Coronary artery (tissue), 2 donors: ENCODE measurements around the gene KIDINS220.

ENCODE experiments used
- DNase-seq: peaks from one replicate; pipeline ENCODE4 v3.0.0-alpha.2; 2017; ENCODE audit warnings: low spot score
- H3K27ac ChIP-seq, 2 donors: fragments of 200-600 bp; sonication (generic); one replicate each; pipeline ENCODE4 v1.5.1; 2016 to 2019
- H3K4me3 ChIP-seq: fragments of 200-600 bp; sonication (generic); 2 replicates; pipeline ENCODE4 v1.5.1; 2016; ENCODE audit warnings: mild to moderate bottlenecking, moderate library complexity
- TF ChIP-seq, protein P1 (sequence below): fragments of 200-600 bp; sonication (generic); IDR thresholded peaks from one replicate; pipeline ENCODE4 v1.5.1; 2019; ENCODE audit warnings: antibody characterized with exemption

The KIDINS220 gene

GRCh38 chr2:8853426-8853825, 16.0 kb upstream of the KIDINS220 start:
- TF ChIP-seq, protein P1, sequence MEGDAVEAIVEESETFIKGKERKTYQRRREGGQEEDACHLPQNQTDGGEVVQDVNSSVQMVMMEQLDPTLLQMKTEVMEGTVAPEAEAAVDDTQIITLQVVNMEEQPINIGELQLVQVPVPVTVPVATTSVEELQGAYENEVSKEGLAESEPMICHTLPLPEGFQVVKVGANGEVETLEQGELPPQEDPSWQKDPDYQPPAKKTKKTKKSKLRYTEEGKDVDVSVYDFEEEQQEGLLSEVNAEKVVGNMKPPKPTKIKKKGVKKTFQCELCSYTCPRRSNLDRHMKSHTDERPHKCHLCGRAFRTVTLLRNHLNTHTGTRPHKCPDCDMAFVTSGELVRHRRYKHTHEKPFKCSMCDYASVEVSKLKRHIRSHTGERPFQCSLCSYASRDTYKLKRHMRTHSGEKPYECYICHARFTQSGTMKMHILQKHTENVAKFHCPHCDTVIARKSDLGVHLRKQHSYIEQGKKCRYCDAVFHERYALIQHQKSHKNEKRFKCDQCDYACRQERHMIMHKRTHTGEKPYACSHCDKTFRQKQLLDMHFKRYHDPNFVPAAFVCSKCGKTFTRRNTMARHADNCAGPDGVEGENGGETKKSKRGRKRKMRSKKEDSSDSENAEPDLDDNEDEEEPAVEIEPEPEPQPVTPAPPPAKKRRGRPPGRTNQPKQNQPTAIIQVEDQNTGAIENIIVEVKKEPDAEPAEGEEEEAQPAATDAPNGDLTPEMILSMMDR: no peak
- no peak overlapping the region for H3K27ac ChIP-seq
- no peak overlapping the region for H3K4me3 ChIP-seq
- DNase-seq: no peak

DNA sequence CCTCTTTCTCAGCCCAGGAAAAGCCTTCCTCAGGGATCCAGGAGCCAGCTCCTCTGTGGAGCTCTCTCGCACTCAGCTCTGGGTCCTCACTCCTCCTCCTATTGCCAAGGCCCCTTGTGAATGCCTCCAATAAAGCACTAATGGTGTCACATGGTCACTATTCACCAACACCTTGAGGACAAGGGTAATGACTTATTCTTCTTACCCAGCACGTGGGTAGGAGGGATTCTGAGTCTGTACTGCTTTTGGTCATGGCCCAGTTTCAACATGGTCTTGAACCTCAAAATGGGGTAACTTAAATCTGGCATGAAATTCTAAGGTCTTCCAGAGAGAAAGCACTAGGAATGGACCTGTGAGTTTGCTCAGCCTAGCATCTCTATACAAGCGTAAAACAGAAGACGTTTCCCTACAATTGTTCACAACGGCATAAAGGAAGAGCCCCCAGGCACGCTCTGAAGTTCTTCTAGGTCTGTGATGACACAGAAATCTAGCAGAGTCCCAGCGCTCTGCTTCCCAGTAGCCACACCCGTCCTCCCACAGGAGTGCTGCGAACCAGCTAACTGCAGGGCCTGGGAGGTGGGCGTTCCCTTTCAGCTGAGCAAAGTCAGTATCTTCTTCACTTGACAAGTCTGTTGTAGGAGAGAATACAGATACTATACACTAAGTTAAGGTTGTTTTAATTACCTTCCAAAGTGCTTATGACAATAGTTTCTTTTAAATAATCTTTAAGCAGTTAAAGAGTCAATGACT, 14.6 kb upstream of the KIDINS220 start:
- H3K4me3 ChIP-seq: no peak overlapping the region
- no peak for DNase-seq
- no peak overlapping the region for H3K27ac ChIP-seq
- TF ChIP-seq, protein P1: no peak

DNA sequence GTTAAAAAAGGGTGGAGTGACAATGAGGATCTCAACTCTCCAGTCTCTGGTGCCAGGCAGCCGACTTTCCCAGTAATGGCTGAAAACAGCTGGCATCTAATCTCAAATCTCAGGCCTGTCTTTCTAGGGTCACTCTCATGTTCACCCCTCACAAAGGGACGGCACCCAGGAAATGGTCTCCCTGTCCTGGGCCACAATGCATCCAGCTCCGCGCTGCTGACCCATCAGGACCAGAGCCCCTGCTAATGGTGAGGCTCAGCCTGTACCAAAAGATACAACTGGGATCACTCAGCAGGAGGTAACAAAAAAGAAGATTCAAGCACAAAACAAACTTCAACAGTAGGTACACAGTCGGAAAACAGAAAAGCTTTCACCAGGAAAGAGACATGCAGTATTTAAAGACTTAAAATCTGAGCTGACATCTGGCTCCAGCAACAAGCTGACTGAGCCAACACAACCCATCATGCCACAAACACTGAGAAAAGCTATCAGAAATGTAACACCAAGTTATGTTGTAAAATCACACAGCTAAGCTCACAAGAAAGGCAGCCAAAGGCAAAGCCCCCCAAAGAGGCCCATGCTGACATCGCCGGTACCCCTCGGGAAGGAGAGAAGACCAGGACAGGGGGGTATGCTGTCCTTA, 13.6 kb upstream of the KIDINS220 start:
- Histone ChIP-seq H3K4me3 (no peak overlapping the region), H3K27ac (no peak overlapping the region)
- TF ChIP-seq, protein P1: no peak
- no peak for DNase-seq

- Histone ChIP-seq H3K4me3 (no peak overlapping the region), H3K27ac (no peak overlapping the region)
- no peak for DNase-seq
- TF ChIP-seq, protein P1: no peak
Measured at GRCh38 chr2:8849327-8849726, 11.9 kb upstream of the KIDINS220 start.

DNA sequence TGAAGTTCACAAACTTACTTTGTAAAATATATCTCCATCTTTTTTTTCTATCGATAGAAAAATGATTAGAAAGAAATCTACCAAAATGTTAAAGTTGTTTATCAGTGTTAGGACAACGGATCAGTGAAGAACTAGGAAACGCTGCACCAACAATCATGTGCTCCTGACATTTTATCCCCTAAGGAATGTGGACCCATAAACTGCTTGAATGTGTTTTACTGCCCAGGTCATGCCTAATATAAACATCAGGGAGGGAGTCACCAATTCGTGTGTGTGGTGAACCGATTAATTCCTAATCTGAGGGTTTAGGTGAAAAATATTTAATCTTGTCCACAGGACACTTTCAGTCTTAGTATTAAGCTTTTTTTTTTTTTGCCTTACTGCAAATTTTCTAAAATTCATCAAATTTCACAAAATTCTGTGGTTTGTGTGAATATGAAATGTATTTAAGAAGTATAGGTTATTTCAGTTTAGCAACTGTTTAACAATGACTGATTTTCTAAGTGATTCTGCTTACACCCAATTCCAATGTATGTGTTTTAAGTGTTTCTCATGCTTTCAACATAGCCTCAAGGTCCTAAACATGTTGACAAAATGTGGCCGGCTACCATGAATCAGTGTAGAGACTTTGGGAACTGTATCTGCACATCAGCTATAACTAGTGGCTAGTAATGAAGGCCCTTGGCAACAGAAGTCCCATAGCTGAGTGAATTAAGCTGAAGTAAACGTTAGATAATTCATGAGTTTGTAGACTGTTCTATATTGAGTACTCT, 11.1 kb upstream of the KIDINS220 start:
- Histone ChIP-seq H3K27ac (no peak overlapping the region), H3K4me3 (no peak overlapping the region)
- DNase-seq: no peak
- TF ChIP-seq, protein P1: no peak

- TF ChIP-seq, protein P1: no peak
- Histone ChIP-seq H3K4me3 (no peak overlapping the region), H3K27ac (no peak overlapping the region)
- DNase-seq: no peak
Measured at GRCh38 chr2:8847400-8847799, 10.0 kb upstream of the KIDINS220 start.
